Stimulated activated CD4-positive, alpha-beta T cell treated with anti-CD3 and anti-CD28 coated beads, Interleukin-4, amount 100 ng/mL, for 24 hours (primary cell): ENCODE results near the gene FAM107B.

Experiments used
- DNase-seq: peaks from one replicate; pipeline ENCODE4 v3.0.0-alpha.2; 2020

FAM107B gene

GRCh38 chr10:14550471-14550981, 224.2 kb downstream of the FAM107B start:
- no peak for DNase-seq

- no peak for DNase-seq
These were observed 225.2 kb downstream of the FAM107B start for GRCh38 chr10:14549496-14549895.

- DNase-seq: no peak
These were observed 225.7 kb downstream of the FAM107B start for GRCh38 chr10:14548970-14549369.

DNA sequence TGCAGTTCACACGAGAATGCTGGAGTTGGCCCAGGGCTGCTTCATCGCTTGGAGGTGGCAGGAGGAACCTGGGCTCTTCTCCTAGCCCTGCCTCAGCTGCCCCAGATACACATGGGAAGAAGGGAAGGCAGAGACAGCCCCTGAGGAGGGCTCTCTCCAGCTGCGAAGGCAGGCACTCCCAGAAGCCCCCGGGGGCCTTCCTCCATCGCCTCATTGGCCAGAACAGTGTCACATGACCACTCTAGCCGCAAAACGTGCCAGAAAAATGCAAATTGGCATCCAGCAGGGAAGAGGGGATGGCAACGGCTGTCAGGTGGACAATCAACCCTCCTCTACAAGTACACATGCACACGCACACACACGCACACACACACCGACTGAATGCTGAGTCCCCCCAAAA, 226.2 kb downstream of the FAM107B start:
- DNase-seq: no peak

DNA sequence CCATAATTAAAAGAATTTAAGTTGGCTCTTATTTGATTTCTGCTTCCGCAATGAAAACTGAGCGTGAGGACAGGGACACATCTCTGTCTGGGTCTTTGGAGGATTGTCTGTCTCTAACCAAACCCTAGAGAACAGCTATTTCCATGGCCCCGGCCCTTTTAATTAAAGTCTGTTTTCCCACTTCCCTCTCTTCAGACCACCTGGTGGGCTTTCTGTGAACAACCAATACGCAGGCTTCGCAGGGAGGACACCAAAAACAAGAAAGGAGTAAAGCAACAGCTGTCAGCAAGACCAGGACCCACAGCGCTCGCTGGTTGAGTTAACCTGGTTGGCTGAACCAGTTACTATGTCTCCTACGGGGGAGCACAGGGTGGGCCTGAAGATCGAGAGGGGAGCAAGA, 226.9 kb downstream of the FAM107B start:
- no peak for DNase-seq

- no peak for DNase-seq
These were observed 228.9 kb downstream of the FAM107B start for GRCh38 chr10:14545827-14546226.

DNA sequence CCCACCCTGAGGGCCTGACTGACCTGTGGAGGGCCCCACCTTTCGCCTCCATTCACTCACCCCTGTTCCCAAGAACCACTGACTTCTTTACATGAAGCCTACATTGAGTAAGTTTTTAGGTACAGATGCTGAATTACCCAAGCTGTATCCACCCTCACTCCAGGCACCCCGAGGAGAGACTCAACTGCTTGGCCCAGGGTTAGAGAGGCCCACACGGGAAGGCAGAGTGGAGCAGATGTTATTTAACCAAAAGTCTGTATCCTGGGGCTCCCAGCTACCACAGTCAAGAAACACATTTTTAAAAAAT, 230.8 kb downstream of the FAM107B start:
- DNase-seq: no peak

GRCh38 chr10:14543046-14543903, 231.4 kb downstream of the FAM107B start:
- DNase-seq: peak; percentile 51

DNA sequence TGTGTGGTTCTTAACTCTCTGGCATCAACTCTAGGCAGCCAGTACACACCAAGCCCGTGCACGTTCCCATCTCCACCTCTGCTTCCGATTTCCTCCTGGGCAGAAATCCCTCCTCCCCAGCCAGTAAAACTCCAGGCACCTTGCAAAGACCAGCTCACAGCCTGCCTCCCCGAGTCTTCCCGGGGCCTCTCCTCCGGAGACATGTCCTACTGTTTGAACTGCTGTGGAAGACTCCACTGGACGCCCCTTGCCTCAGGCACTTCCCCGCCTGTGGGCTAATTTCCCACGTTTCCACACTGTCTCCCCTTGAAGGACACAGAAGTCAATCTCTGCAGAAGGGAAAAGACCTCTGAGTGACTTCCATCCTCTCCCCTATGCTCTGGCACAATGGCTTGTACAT, 233.3 kb downstream of the FAM107B start:
- no peak for DNase-seq

- no peak for DNase-seq
These were observed 234.1 kb downstream of the FAM107B start for GRCh38 chr10:14540611-14541010.

DNA sequence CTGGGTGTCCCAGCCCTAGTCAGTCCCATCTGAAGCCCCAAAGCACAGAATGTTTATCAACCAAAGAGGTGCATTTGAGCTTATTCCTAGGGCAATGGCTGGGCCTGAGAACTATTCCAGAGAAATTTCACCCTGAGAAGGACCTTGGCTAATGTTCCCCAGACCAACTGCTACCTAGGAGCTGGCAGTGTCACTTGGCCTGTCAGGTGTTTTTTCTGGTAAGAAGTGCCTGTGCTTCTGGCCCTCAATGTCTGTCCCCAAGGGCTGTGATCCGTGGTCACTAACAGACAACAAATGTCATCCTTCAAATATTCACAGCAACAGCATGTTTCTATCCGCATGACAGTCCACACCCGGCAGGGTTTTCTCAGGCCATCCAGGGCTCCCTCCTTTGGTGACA, 234.6 kb downstream of the FAM107B start:
- DNase-seq: no peak

DNA sequence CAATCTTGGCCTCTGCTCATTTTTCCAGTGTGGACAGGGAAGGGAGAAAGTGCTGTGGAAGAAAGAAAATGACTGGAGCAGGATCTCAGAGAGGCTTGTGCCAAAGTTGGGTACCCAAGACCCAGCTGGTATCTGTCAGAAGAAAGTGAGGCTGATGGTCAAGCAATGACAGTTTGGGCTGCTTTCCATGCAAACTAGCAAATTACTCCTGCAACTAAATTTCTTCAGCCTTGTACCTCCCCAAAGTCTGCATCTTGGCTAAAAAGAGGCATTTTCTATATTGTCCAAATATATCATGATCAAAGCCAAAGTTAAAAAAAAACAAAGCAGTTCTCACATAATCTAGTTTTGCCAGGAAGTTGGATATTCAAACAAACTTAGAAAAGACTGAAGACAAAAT, 235.5 kb downstream of the FAM107B start:
- DNase-seq: no peak

DNA sequence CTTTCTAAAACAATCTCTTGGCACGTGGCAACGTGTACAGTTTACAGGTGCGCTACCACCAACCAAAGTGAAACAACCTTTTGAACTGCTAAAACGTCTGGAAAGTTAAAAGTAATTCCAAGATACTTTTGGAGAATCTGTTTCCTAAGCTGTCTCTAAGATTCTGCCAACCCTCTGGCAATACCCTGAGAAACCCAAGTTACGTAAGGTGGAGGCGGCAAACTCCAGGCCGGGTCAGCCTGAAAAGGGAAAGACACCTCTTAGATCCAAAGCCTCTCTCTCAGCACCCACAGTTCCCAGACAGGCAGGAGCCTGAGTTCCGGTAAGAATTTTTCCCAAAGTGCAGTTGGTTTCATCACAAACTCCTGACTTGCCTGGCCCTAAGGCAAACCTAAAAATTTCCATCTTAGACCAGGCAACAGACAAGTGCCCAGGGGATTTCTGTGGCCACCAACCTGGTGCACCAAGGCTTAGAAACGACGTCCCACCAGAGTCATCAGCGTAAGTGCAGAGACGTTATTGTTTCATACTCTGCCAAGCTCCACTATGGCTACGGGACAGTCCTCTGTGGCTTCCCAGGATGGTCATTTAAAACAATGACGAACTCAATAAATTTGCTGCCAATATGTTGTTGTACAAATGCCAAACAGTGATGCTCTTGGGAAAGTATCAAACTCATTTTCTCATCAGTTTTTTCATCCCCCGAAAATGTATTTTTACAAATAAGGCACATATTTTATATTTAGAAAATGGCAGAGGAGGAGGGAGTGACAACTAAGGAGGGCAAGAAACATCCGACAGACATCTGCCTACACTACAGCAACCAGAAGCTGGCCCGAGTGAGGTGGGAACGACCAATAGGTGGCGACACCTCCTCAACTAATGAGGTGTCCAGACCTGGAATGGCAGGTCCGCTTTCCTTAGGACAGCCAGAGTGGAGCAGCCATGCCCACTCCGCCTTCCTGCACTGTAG, 238.2 kb downstream of the FAM107B start:
- peak; percentile 67 for DNase-seq

DNA sequence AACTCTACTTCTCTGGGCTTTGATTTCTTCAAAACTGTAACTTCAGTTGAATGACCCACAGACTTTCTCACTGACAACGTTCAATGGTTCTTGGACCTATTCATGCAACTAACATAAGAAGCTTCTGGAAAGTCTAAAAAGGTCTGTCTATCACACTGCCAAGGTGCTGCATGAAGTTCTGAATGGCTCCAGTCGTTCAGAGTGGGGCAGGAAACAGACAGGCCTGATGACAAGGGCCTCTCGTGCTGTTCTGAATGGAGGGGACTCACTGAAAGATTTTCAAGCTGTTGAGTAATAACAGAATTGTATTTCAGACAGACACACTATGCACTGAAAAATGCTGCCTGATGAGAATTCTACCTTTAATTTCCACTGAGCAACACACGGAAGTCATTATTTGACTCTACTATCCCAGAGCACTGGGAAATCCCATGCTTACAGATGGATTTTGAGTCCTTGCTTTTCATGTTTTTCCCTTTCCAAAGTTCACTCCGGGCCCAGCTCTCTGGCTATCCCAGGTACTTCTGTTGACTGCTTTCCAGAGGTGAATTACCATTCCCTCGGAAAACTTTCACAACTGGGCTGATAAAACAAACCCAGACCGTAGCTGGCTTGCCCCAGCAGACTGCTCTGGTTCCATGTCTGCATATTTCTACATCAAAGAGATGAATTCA, 239.1 kb downstream of the FAM107B start:
- DNase-seq: no peak

DNA sequence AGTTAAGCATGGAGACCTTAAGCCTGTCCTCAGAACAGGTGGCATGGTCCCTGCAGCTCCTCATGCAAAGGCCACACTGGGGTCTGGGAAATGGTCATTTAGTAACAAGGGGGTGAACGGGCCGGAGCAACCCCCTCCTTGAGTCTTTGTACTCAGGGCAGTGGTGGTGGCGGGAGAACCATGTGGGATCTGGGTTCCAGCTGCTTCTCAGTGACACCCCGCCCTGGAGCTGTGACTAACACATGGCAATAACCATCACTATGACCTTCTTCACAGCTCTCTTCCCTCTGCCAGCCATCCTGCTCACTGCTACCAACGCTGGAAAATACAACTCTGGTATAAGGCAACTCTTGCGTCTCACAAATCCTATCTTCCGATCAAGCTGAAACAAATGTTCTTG, 240.5 kb downstream of the FAM107B start:
- DNase-seq: no peak

DNA sequence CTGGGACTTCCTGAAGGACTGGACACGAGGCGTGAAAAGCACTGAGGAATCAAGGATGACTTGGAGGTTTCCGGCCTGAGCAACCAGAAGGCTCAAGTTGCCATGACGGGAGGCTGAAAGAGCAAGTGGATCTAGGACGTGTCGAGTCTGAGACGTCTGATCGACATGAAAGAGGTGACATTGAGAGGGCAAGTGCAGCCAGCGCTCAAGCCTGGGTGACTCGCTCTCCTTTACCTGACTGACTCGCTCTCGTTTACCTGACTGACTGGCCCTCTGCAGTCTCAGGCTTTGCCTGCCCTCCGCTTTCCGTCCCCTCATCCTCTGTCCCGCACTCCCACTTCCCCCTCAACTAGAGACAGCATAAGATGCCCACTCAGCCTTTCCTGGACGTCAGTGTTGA, 241.4 kb downstream of the FAM107B start:
- no peak for DNase-seq

GRCh38 chr10:14532473-14533251, 242.0 kb downstream of the FAM107B start:
- no peak for DNase-seq

DNA sequence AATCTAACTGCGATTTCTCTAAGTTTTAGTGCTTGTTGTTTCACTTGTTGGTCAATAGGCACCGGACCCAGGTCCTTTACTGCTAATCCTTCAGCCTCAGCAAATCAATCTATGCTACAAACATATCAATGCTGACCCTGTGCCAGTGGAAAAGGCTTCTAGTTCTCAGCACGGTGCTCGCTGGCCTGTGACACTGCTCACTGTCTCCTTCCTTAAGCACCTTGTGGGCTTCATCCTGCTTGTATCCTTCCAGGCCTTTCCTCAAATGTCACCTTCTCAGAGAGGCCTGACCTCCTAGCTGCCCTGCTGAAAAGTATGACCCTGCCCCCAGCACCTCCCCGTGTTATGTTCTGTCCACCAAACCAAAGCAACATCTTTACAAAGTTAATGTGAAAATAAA, 242.7 kb downstream of the FAM107B start:
- DNase-seq: no peak

GRCh38 chr10:14530465-14530864, 244.2 kb downstream of the FAM107B start:
- no peak for DNase-seq

GRCh38 chr10:14529351-14529750, 245.3 kb downstream of the FAM107B start:
- DNase-seq: no peak

DNA sequence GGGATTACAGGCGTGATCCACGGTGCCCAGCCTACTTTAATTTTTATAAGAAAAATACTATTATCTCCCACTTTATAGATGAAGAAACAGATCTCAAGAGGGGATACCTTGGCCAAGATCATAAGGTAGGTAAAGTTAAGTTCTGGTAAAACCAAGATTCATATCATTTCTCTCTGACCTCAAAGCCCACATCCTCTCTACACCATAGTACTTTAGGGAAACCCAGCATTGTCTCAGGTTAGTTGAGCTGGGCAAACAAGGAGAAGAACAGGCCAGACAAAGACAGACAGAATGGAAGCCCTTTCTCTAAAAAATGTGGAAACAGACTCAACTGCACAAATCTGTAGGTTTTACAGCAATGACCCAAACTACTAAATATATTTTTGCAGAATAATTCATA, 246.2 kb downstream of the FAM107B start:
- no peak for DNase-seq

DNA sequence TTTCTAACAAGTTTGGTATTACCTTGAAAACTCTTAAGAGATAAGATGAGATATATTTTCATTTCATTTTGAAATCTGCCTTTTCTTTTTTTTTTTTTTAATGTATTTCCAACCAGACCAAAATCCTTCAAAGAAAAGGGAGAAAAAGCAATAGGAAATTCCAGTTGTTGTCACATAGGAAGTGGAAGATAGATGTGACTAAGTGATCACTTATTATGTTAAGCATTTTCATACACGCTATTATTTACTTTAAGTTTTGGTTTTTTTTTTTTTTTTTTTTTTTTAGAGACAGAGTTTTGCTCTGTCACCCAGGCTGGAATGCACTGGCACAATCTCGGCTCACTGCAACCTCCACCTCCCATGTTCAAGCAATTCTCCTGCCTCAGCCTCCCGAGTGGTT, 246.8 kb downstream of the FAM107B start:
- DNase-seq: no peak
